ENCODE data around the gene ESPN.
A peak's percentile ranks its signal among the peaks of the same experiment; 100 is the strongest.

- TF ChIP-seq CTCF (conservative IDR thresholded peaks at IDR 0.05; ENCODE audit: low read length), result peak; percentile 81
- no peak for TF ChIP-seq EZH2phosphoT487 (IDR thresholded peaks at IDR 0.05; ENCODE audit: borderline replicate concordance, low read depth, low read length)
Observed at GRCh38 chr1:6423321-6423999, 1.1 kb upstream of the ESPN start.

All from OCI-LY7 (cell line).